ENCODE measurements around the gene RAB11FIP3. TPM values are rescaled to one million over a fixed set of nuclear protein-coding genes. Genes with fewer than 3 reads are reported as not detected.

The RAB11FIP3 gene
- total and polyA plus RNA-seq, 9 donors, result 18.0 to 58.1 (median 38.1) TPM

- H3K27ac ChIP-seq, result no peak overlapping the region
- H3K36me3 ChIP-seq, result no peaks in the 10 kb centered on the region
- WGBS, 3 donors, result 28 to 41% (median 35%) methylated on average over 26 to 30 of the region's 30 CpGs
- intact Hi-C loops (cut with DNase I), result no loop called here
- no peaks in the 10 kb centered on the region for H3K9me3 ChIP-seq
- H3K4me1 ChIP-seq (ENCODE audit: insufficient read depth), result peaks cover 19% of the 10 kb centered on the region
- no peak overlapping the region for H3K4me3 ChIP-seq
- no peak for TF ChIP-seq EP300 (IDR thresholded peaks at IDR 0.05)
- TF ChIP-seq CTCF (IDR thresholded peaks at IDR 0.05), result no peak
- TF ChIP-seq POLR2A (IDR thresholded peaks at IDR 0.05), result no peak
- H3K27me3 ChIP-seq, result no peaks in the 10 kb centered on the region
- peak in 2 of 5 donors; percentile 36 to 67 for DNase-seq
These were observed 108.1 kb downstream of the RAB11FIP3 start for GRCh38 chr16:533391-534123.

GRCh38 chr16:534135-534534 lies 108.7 kb downstream of the RAB11FIP3 start:
- intact Hi-C loops (cut with DNase I), result no loop called here
- H3K27me3 ChIP-seq, result no peaks in the 10 kb centered on the region
- no peaks in the 10 kb centered on the region for H3K9me3 ChIP-seq
- no peaks in the 10 kb centered on the region for H3K36me3 ChIP-seq
- H3K4me1 ChIP-seq (ENCODE audit: insufficient read depth), result peaks cover 14% of the 10 kb centered on the region
- H3K27ac ChIP-seq, result no peak overlapping the region
- 63 to 70% (median 64%) methylated on average over 16 to 21 of the region's 21 CpGs for WGBS, 3 donors
- DNase-seq, result no peak
- no peak for TF ChIP-seq POLR2A (IDR thresholded peaks at IDR 0.05)
- no peak overlapping the region for H3K4me3 ChIP-seq

GRCh38 chr16:534856-535445 lies 109.5 kb downstream of the RAB11FIP3 start:
- 91 to 92% (median 91%) methylated on average over 26 to 27 of the region's 27 CpGs for WGBS, 3 donors
- Histone ChIP-seq H3K4me1 (ENCODE audit: insufficient read depth) (peaks cover 7% of the 10 kb centered on the region), H3K27ac (no peak overlapping the region), H3K36me3 (no peaks in the 10 kb centered on the region), H3K4me3 (no peak overlapping the region), H3K27me3 (no peaks in the 10 kb centered on the region), H3K9me3 (no peaks in the 10 kb centered on the region)
- no peak for DNase-seq
- TF ChIP-seq POLR2A (IDR thresholded peaks at IDR 0.05), result no peak
- no peak for TF ChIP-seq EP300 (IDR thresholded peaks at IDR 0.05)
- TF ChIP-seq CTCF (IDR thresholded peaks at IDR 0.05), result no peak
- intact Hi-C loops (cut with DNase I), result no loop called here

GRCh38 chr16:535446-536405 lies 110.3 kb downstream of the RAB11FIP3 start:
- no peak overlapping the region for H3K27ac ChIP-seq
- no peak overlapping the region for H3K4me3 ChIP-seq
- peaks cover 7% of the 10 kb centered on the region for H3K4me1 ChIP-seq (ENCODE audit: insufficient read depth)
- no peaks in the 10 kb centered on the region for H3K27me3 ChIP-seq
- WGBS, 3 donors, result 88 to 92% (median 89%) methylated on average over 17 to 39 of the region's 39 CpGs
- TF ChIP-seq CTCF (IDR thresholded peaks at IDR 0.05) (no peak), POLR2A (IDR thresholded peaks at IDR 0.05) (no peak), EP300 (IDR thresholded peaks at IDR 0.05) (no peak)
- no peaks in the 10 kb centered on the region for H3K9me3 ChIP-seq
- no peak for DNase-seq
- intact Hi-C loops (cut with DNase I), result no loop called here
- no peaks in the 10 kb centered on the region for H3K36me3 ChIP-seq

Measured in ovary (tissue), 9 donors.